Astrocyte (in vitro differentiated cells and primary cell): ENCODE results near the gene EXOC4. TPM values are rescaled to one million over a fixed set of nuclear protein-coding genes. Genes with fewer than 3 reads are reported as not detected.
A peak's percentile ranks its signal among the peaks of the same experiment; 100 is the strongest.

Experiments used
- DNase-seq: peaks from one replicate; pipeline ENCODE4 v3.0.0-alpha.2; 2010; ENCODE audit warnings: low read depth
- FAIRE-seq: peaks from 2 replicates; lab custom pipeline; 2011; peaks lifted over from hg19 to GRCh38; lab: Jason Lieb, UNC
- H2AFZ ChIP-seq: 2 replicates; pipeline ENCODE4 v1.6.0; 2012; ENCODE audit warnings: low read depth, low read length, inconsistent platforms
- H3K27ac ChIP-seq: 2 replicates; pipeline ENCODE4 v1.5.1; 2011; ENCODE audit warnings: low read depth, low read length, inconsistent platforms
- H3K27me3 ChIP-seq: 2 replicates; pipeline ENCODE4 v1.6.0; 2011; ENCODE audit warnings: low read length, inconsistent platforms; ENCODE audit not compliant: insufficient read depth
- H3K36me3 ChIP-seq: 2 replicates; pipeline ENCODE4 v1.5.1; 2011; ENCODE audit warnings: low read length, inconsistent platforms; ENCODE audit not compliant: insufficient read depth
- H3K4me1 ChIP-seq: 2 replicates; pipeline ENCODE4 v1.5.1; 2011; ENCODE audit warnings: low read length, inconsistent platforms; ENCODE audit not compliant: insufficient read depth
- H3K4me2 ChIP-seq: 2 replicates; pipeline ENCODE4 v1.6.0; 2012; ENCODE audit warnings: low read length, inconsistent platforms
- H3K4me3 ChIP-seq: 2 replicates; pipeline ENCODE4 v1.5.1; 2011; ENCODE audit warnings: low read depth, mild to moderate bottlenecking, low read length, inconsistent platforms; ENCODE audit not compliant: insufficient read depth
- H3K79me2 ChIP-seq: 2 replicates; pipeline ENCODE4 v1.6.0; 2012; ENCODE audit warnings: mild to moderate bottlenecking, low read length, inconsistent platforms; ENCODE audit not compliant: insufficient read depth
- H3K9ac ChIP-seq: 2 replicates; pipeline ENCODE4 v1.6.0; 2012; ENCODE audit warnings: mild to moderate bottlenecking, low read length, inconsistent platforms
- H3K9me3 ChIP-seq: 2 replicates; pipeline ENCODE4 v1.5.1; 2012; ENCODE audit warnings: low read depth, mild to moderate bottlenecking, low read length, inconsistent platforms; ENCODE audit not compliant: insufficient read depth
- H4K20me1 ChIP-seq: 2 replicates; pipeline ENCODE4 v1.6.0; 2012; ENCODE audit warnings: low read length, inconsistent platforms; ENCODE audit not compliant: insufficient read depth
- H3K27ac Mint-ChIP-seq: one replicate; pipeline ENCODE4 v1.8.0; 2021; ENCODE audit warnings: mild to moderate bottlenecking, mixed read lengths; ENCODE audit not compliant: unreplicated experiment
- H3K27me3 Mint-ChIP-seq: one replicate; pipeline ENCODE4 v1.8.0; 2021; ENCODE audit warnings: low read depth, mixed read lengths; ENCODE audit not compliant: unreplicated experiment
- H3K36me3 Mint-ChIP-seq: one replicate; pipeline ENCODE4 v1.8.0; 2021; ENCODE audit warnings: low read depth, mixed read lengths; ENCODE audit not compliant: unreplicated experiment
- H3K4me1 Mint-ChIP-seq: one replicate; pipeline ENCODE4 v1.8.0; 2021; ENCODE audit warnings: low read depth, mixed read lengths; ENCODE audit not compliant: unreplicated experiment
- H3K4me3 Mint-ChIP-seq: one replicate; pipeline ENCODE4 v1.8.0; 2021; ENCODE audit warnings: mild to moderate bottlenecking, moderate library complexity, mixed read lengths; ENCODE audit not compliant: unreplicated experiment
- H3K9me3 Mint-ChIP-seq: one replicate; pipeline ENCODE4 v1.8.0; 2021; ENCODE audit warnings: mild to moderate bottlenecking, mixed read lengths; ENCODE audit not compliant: unreplicated experiment
- EZH2 ChIP-seq: IDR thresholded peaks from 2 replicates; pipeline ENCODE4 v1.6.1; 2012; ENCODE audit warnings: mild to moderate bottlenecking, low read length, inconsistent platforms; ENCODE audit not compliant: insufficient read depth
- total RNA-seq: library from RNA; stranded (reverse); gene quantifications from 2 replicates; pipeline ENCODE4 v1.2.1, GENCODE V29; 2021
- TF ChIP-seq, protein P1 (sequence below): IDR thresholded peaks from 2 replicates; pipeline ENCODE4 v1.5.1; 2011; ENCODE audit warnings: low read depth, mild to moderate bottlenecking, inconsistent platforms, low read length, moderate library complexity; ENCODE audit not compliant: insufficient read depth

The EXOC4 gene
- total RNA-seq, 1 donor from 2014 or later = 57.5 TPM

DNA sequence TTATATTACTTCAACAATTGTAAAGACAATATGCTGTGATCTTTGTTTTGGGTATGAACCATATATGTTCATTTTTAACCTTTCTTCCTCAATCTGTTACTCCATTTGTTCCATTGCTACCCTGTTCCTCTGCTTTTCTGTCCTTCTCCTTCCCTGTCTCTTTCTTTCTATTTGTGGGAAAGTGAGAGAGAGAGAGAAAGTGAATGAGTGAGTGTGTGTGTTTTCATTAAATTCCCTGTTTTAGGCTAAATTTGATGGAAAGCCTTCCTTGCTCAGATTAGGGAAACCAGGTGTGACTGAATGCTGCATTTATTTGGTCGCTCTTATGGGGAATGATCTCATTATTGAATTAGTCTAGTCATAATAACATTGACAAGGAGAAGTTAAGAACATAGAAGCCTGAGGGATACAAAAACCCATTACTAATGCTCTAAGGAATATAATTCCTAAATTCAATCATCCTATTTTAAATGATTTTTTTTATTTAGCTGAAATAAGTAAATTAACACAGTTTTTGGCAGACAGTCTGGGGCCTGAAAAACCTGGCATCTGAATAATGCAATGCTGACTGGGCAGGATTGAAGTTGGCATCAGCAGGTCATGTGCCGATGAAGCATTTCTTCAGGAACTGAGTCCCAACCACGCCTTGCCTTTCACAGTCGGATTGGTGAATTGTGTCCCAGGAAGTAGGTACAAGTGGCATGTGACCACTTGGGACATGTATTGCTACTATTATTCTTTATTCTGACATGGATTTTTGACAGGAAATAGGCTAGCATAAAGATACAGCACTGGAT is 756.6 kb downstream of the EXOC4 start:
- H2AFZ ChIP-seq = no peak overlapping the region
- no peak for TF ChIP-seq EZH2
- TF ChIP-seq, protein P1, sequence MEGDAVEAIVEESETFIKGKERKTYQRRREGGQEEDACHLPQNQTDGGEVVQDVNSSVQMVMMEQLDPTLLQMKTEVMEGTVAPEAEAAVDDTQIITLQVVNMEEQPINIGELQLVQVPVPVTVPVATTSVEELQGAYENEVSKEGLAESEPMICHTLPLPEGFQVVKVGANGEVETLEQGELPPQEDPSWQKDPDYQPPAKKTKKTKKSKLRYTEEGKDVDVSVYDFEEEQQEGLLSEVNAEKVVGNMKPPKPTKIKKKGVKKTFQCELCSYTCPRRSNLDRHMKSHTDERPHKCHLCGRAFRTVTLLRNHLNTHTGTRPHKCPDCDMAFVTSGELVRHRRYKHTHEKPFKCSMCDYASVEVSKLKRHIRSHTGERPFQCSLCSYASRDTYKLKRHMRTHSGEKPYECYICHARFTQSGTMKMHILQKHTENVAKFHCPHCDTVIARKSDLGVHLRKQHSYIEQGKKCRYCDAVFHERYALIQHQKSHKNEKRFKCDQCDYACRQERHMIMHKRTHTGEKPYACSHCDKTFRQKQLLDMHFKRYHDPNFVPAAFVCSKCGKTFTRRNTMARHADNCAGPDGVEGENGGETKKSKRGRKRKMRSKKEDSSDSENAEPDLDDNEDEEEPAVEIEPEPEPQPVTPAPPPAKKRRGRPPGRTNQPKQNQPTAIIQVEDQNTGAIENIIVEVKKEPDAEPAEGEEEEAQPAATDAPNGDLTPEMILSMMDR = no peak
- H3K4me3 ChIP-seq = no peak overlapping the region
- H3K27me3 ChIP-seq = no peaks in the 10 kb centered on the region
- no peaks in the 10 kb centered on the region for H4K20me1 ChIP-seq
- H3K4me3 Mint-ChIP-seq = no peak overlapping the region
- H3K4me1 Mint-ChIP-seq = no peaks in the 10 kb centered on the region
- H3K4me1 ChIP-seq = no peaks in the 10 kb centered on the region
- DNase-seq (no peak), FAIRE-seq (no peak)
- H3K79me2 ChIP-seq = no peaks in the 10 kb centered on the region
- H3K27ac ChIP-seq = no peak overlapping the region
- no peak overlapping the region for H3K4me2 ChIP-seq
- H3K9me3 Mint-ChIP-seq = peaks cover 3% of the 10 kb centered on the region
- H3K27ac Mint-ChIP-seq = no peak overlapping the region
- H3K36me3 Mint-ChIP-seq = peaks cover 4% of the 10 kb centered on the region
- no peak overlapping the region for H3K9ac ChIP-seq
- no peaks in the 10 kb centered on the region for H3K27me3 Mint-ChIP-seq
- H3K36me3 ChIP-seq = no peaks in the 10 kb centered on the region
- no peaks in the 10 kb centered on the region for H3K9me3 ChIP-seq

DNA sequence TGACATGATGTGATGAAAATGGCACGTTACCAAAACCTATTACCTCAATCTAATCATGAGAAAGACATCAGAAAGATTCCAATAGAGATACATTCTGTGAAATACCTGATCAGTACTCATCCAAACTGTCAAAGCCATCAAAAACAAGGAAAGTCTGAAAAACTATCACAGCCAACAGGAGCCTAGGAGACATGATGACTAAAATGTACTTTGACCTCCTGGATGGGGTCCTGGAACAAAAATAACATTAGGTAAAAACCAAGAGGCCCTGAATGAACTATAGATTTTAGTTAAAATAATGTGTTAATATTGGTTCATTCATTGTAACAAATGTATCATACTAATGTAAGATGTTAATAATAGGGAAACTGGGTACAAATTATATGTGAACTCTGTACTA is 760.4 kb downstream of the EXOC4 start:
- H3K9ac ChIP-seq = no peak overlapping the region
- H3K4me1 ChIP-seq = no peaks in the 10 kb centered on the region
- peaks cover 4% of the 10 kb centered on the region for H4K20me1 ChIP-seq
- TF ChIP-seq, protein P1 = no peak
- no peak for TF ChIP-seq EZH2
- DNase-seq = no peak
- H3K27me3 ChIP-seq = no peaks in the 10 kb centered on the region
- no peaks in the 10 kb centered on the region for H3K36me3 ChIP-seq
- no peak overlapping the region for H2AFZ ChIP-seq
- H3K27me3 Mint-ChIP-seq = no peaks in the 10 kb centered on the region
- H3K4me3 ChIP-seq = no peak overlapping the region
- no peak for FAIRE-seq
- no peaks in the 10 kb centered on the region for H3K9me3 ChIP-seq
- H3K79me2 ChIP-seq = no peaks in the 10 kb centered on the region
- no peaks in the 10 kb centered on the region for H3K4me1 Mint-ChIP-seq
- H3K4me3 Mint-ChIP-seq = no peak overlapping the region
- H3K4me2 ChIP-seq = no peak overlapping the region
- no peaks in the 10 kb centered on the region for H3K9me3 Mint-ChIP-seq
- peaks cover 2% of the 10 kb centered on the region for H3K36me3 Mint-ChIP-seq
- H3K27ac Mint-ChIP-seq = no peak overlapping the region
- no peak overlapping the region for H3K27ac ChIP-seq

DNA sequence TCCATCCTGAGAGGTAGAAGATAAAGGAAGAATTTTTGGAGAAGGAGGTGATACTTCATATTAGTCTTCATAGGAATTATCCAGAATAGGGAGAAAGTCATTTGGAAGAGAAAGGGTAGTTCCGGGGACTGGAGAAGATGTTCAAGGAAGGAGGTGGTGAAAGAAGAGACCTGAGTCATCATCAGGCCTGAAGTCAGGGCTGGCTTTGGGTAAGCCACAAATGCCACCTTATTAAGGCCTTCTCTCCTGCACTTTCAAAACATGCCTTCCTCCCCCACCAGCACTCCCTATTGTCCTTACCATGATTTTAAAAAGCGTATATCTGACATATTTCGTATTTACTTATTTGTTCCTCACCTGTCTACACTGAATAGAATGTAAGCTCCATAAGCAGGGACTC is 762.1 kb downstream of the EXOC4 start:
- Histone ChIP-seq H3K4me1 (no peaks in the 10 kb centered on the region), H3K27me3 (no peaks in the 10 kb centered on the region), H3K36me3 (no peaks in the 10 kb centered on the region), H3K9me3 (no peaks in the 10 kb centered on the region), H3K79me2 (no peaks in the 10 kb centered on the region), H4K20me1 (peaks cover 4% of the 10 kb centered on the region), H2AFZ (no peak overlapping the region), H3K4me3 (no peak overlapping the region), H3K4me2 (no peak overlapping the region), H3K9ac (no peak overlapping the region), H3K27ac (no peak overlapping the region)
- Mint-ChIP-seq H3K27me3 (no peaks in the 10 kb centered on the region), H3K4me3 (no peak overlapping the region), H3K27ac (no peak overlapping the region), H3K4me1 (no peaks in the 10 kb centered on the region), H3K36me3 (peaks cover 2% of the 10 kb centered on the region), H3K9me3 (no peaks in the 10 kb centered on the region)
- DNase-seq (peak; percentile 5), FAIRE-seq (no peak)
- TF ChIP-seq, protein P1 = no peak
- TF ChIP-seq EZH2 = no peak
